IPS-18a (cell line): Measurements from ENCODE around the gene ADAMTS17.

ENCODE experiments used
- H3K27ac ChIP-seq: one replicate; pipeline ENCODE4 v1.5.1; 2013; ENCODE audit warnings: low read length
- H3K27me3 ChIP-seq: one replicate; pipeline ENCODE4 v1.6.1; 2013; ENCODE audit warnings: mild to moderate bottlenecking, low read length; ENCODE audit not compliant: control insufficient read depth, insufficient read depth
- H3K36me3 ChIP-seq: one replicate; pipeline ENCODE4 v1.6.1; 2013; ENCODE audit warnings: low read depth, low read length; ENCODE audit not compliant: control insufficient read depth
- H3K4me1 ChIP-seq: one replicate; pipeline ENCODE4 v1.6.1; 2013; ENCODE audit warnings: low read depth, low read length; ENCODE audit not compliant: control insufficient read depth
- H3K4me3 ChIP-seq: one replicate; pipeline ENCODE4 v1.5.1; 2013; ENCODE audit warnings: low read length
- H3K9ac ChIP-seq: one replicate; pipeline ENCODE4 v1.6.1; 2013; ENCODE audit warnings: mild to moderate bottlenecking, low read length, moderate library complexity
- H3K9me3 ChIP-seq: one replicate; pipeline ENCODE4 v1.6.1; 2013; ENCODE audit warnings: low read depth, low read length; ENCODE audit not compliant: control insufficient read depth

The ADAMTS17 gene

GRCh38 chr15:100112061-100112420 lies 229.7 kb downstream of the ADAMTS17 start:
- Histone ChIP-seq H3K4me3 (no peak overlapping the region), H3K27ac (no peak overlapping the region), H3K27me3 (no peaks in the 10 kb centered on the region), H3K9me3 (no peaks in the 10 kb centered on the region), H3K36me3 (no peaks in the 10 kb centered on the region), H3K4me1 (peaks cover 8% of the 10 kb centered on the region), H3K9ac (no peak overlapping the region)

- Histone ChIP-seq H3K4me1 (peaks cover 8% of the 10 kb centered on the region), H3K9me3 (no peaks in the 10 kb centered on the region), H3K27ac (no peak overlapping the region), H3K4me3 (no peak overlapping the region), H3K36me3 (no peaks in the 10 kb centered on the region), H3K27me3 (no peaks in the 10 kb centered on the region), H3K9ac (no peak overlapping the region)
Measured at GRCh38 chr15:100111125-100112060, 230.4 kb downstream of the ADAMTS17 start.

- Histone ChIP-seq H3K27ac (no peak overlapping the region), H3K27me3 (no peaks in the 10 kb centered on the region), H3K4me3 (no peak overlapping the region), H3K9me3 (no peaks in the 10 kb centered on the region), H3K9ac (no peak overlapping the region), H3K4me1 (peaks cover 5% of the 10 kb centered on the region), H3K36me3 (no peaks in the 10 kb centered on the region)
Measured at GRCh38 chr15:100109486-100110035, 232.2 kb downstream of the ADAMTS17 start.

- Histone ChIP-seq H3K9me3 (no peaks in the 10 kb centered on the region), H3K27me3 (no peaks in the 10 kb centered on the region), H3K4me3 (no peak overlapping the region), H3K36me3 (no peaks in the 10 kb centered on the region), H3K9ac (no peak overlapping the region), H3K4me1 (no peaks in the 10 kb centered on the region), H3K27ac (no peak overlapping the region)
Measured at GRCh38 chr15:100108846-100109245, 232.9 kb downstream of the ADAMTS17 start.

GRCh38 chr15:100108346-100108745 lies 233.4 kb downstream of the ADAMTS17 start:
- no peaks in the 10 kb centered on the region for H3K36me3 ChIP-seq
- H3K9me3 ChIP-seq, result no peaks in the 10 kb centered on the region
- H3K27me3 ChIP-seq, result no peaks in the 10 kb centered on the region
- H3K4me1 ChIP-seq, result no peaks in the 10 kb centered on the region
- H3K27ac ChIP-seq, result no peak overlapping the region
- H3K9ac ChIP-seq, result no peak overlapping the region
- H3K4me3 ChIP-seq, result no peak overlapping the region

GRCh38 chr15:100107606-100108225 lies 234.1 kb downstream of the ADAMTS17 start:
- H3K4me3 ChIP-seq, result no peak overlapping the region
- no peaks in the 10 kb centered on the region for H3K36me3 ChIP-seq
- H3K27ac ChIP-seq, result no peak overlapping the region
- no peaks in the 10 kb centered on the region for H3K9me3 ChIP-seq
- no peak overlapping the region for H3K9ac ChIP-seq
- H3K4me1 ChIP-seq, result no peaks in the 10 kb centered on the region
- no peaks in the 10 kb centered on the region for H3K27me3 ChIP-seq

- Histone ChIP-seq H3K4me1 (no peaks in the 10 kb centered on the region), H3K9ac (no peak overlapping the region), H3K36me3 (no peaks in the 10 kb centered on the region), H3K9me3 (no peaks in the 10 kb centered on the region), H3K27ac (no peak overlapping the region), H3K27me3 (no peaks in the 10 kb centered on the region), H3K4me3 (no peak overlapping the region)
Measured at GRCh38 chr15:100107151-100107550, 234.6 kb downstream of the ADAMTS17 start.

- H3K36me3 ChIP-seq, result no peaks in the 10 kb centered on the region
- H3K27ac ChIP-seq, result no peak overlapping the region
- no peaks in the 10 kb centered on the region for H3K27me3 ChIP-seq
- H3K4me3 ChIP-seq, result no peak overlapping the region
- no peaks in the 10 kb centered on the region for H3K4me1 ChIP-seq
- H3K9ac ChIP-seq, result no peak overlapping the region
- H3K9me3 ChIP-seq, result no peaks in the 10 kb centered on the region
Measured at GRCh38 chr15:100106732-100107131, 235.0 kb downstream of the ADAMTS17 start.

- Histone ChIP-seq H3K4me3 (no peak overlapping the region), H3K36me3 (no peaks in the 10 kb centered on the region), H3K27ac (no peak overlapping the region), H3K27me3 (no peaks in the 10 kb centered on the region), H3K4me1 (no peaks in the 10 kb centered on the region), H3K9me3 (no peaks in the 10 kb centered on the region), H3K9ac (no peak overlapping the region)
Measured at GRCh38 chr15:100105101-100105500, 236.7 kb downstream of the ADAMTS17 start.

- Histone ChIP-seq H3K27ac (no peak overlapping the region), H3K9ac (no peak overlapping the region)
Measured at GRCh38 chr15:100104245-100104644, 237.5 kb downstream of the ADAMTS17 start.

GRCh38 chr15:100103828-100104227 lies 237.9 kb downstream of the ADAMTS17 start:
- Histone ChIP-seq H3K4me1 (no peaks in the 10 kb centered on the region), H3K9ac (no peak overlapping the region), H3K27ac (no peak overlapping the region), H3K9me3 (no peaks in the 10 kb centered on the region), H3K27me3 (no peaks in the 10 kb centered on the region), H3K36me3 (no peaks in the 10 kb centered on the region), H3K4me3 (no peak overlapping the region)

More at GRCh38 chr15:100104245-100104644, 237.5 kb downstream of the ADAMTS17 start:
- H3K27me3 ChIP-seq, result no peaks in the 10 kb centered on the region
- no peak overlapping the region for H3K4me3 ChIP-seq
- H3K9me3 ChIP-seq, result no peaks in the 10 kb centered on the region
- H3K4me1 ChIP-seq, result no peaks in the 10 kb centered on the region
- H3K36me3 ChIP-seq, result no peaks in the 10 kb centered on the region
